ENCODE results near the gene TSSK6. TPM values are rescaled to one million over a fixed set of nuclear protein-coding genes. Genes with fewer than 3 reads are reported as not detected.

The TSSK6 gene
- total and polyA plus RNA-seq, 8 donors, result 0.93 to 31.7 (median 2.0) TPM; not detected in 1

GRCh38 chr19:19535311-19536191 is 20.2 kb upstream of the TSSK6 start:
- 77 to 96% (median 84%) methylated on average over 18 to 34 of the region's 34 CpGs for WGBS, 5 donors
- no peak for DNase-seq

GRCh38 chr19:19534556-19535265 is 19.4 kb upstream of the TSSK6 start:
- TF ChIP-seq POLR2AphosphoS5 (IDR thresholded peaks at IDR 0.05), result no peak
- TF ChIP-seq POLR2A (IDR thresholded peaks at IDR 0.05), result no peak
- TF ChIP-seq CTCF (IDR thresholded peaks at IDR 0.05), result no peak
- no peak for TF ChIP-seq EP300 (IDR thresholded peaks at IDR 0.05)
- H3K4me1 ChIP-seq, result peaks cover 10 to 33% (median 31%) of the 10 kb centered on the region in 4 donors
- DNase-seq, result no peak
- WGBS, 5 donors, result 53 to 69% (median 62%) methylated on average over 15 to 27 of the region's 27 CpGs
- H3K4me3 ChIP-seq, result no peak overlapping the region
- no peaks in the 10 kb centered on the region for H3K9me3 ChIP-seq
- intact Hi-C loops (cut with DNase I; ENCODE audit: low total_unique reads), result loop anchor here (5.0 to 10.0 kb wide), 2 partner anchors 108 to 420 kb away; partner anchors contain the start of gene GMIP
- no peak overlapping the region for H3K27ac ChIP-seq
- H3K27me3 ChIP-seq, result peaks cover 0 to 40% (median 28%) of the 10 kb centered on the region in 3 donors
- peaks cover 0 to 6% (median 4%) of the 10 kb centered on the region in 4 donors for H3K36me3 ChIP-seq

More at GRCh38 chr19:19535311-19536191, 20.2 kb upstream of the TSSK6 start:
- TF ChIP-seq POLR2A (IDR thresholded peaks at IDR 0.05) (no peak), CTCF (IDR thresholded peaks at IDR 0.05) (no peak), POLR2AphosphoS5 (IDR thresholded peaks at IDR 0.05) (no peak), EP300 (IDR thresholded peaks at IDR 0.05) (no peak)
- Histone ChIP-seq H3K9me3 (peaks cover 0 to 7% (median 0%) of the 10 kb centered on the region in 4 donors), H3K36me3 (peaks cover 0 to 6% (median 2%) of the 10 kb centered on the region in 4 donors), H3K4me1 (peaks cover 16 to 41% (median 38%) of the 10 kb centered on the region in 4 donors), H3K4me3 (no peak overlapping the region), H3K27ac (no peak overlapping the region), H3K27me3 (peaks cover 8 to 48% (median 37%) of the 10 kb centered on the region in 3 donors)
- intact Hi-C loops (cut with DNase I; ENCODE audit: low total_unique reads), result loop anchor here (5.0 to 10.0 kb wide), 2 partner anchors 107 to 419 kb away; partner anchors contain the start of gene GMIP

- no peak for TF ChIP-seq CTCF (IDR thresholded peaks at IDR 0.05)
- no peak for TF ChIP-seq EP300 (IDR thresholded peaks at IDR 0.05)
- no peak for TF ChIP-seq POLR2AphosphoS5 (IDR thresholded peaks at IDR 0.05)
- TF ChIP-seq POLR2A (IDR thresholded peaks at IDR 0.05), result no peak
- DNase-seq, result no peak
- Histone ChIP-seq H3K27me3 (peaks cover 0 to 31% (median 20%) of the 10 kb centered on the region in 3 donors), H3K9me3 (no peaks in the 10 kb centered on the region), H3K4me3 (no peak overlapping the region), H3K27ac (no peak overlapping the region), H3K4me1 (peaks cover 9 to 38% (median 30%) of the 10 kb centered on the region in 4 donors), H3K36me3 (peaks cover 0 to 14% (median 12%) of the 10 kb centered on the region in 4 donors)
- intact Hi-C loops (cut with DNase I; ENCODE audit: low total_unique reads), result loop anchor here (10.0 kb wide), 1 partner anchor 421 kb away; no protein-coding TSS in a partner anchor
- WGBS, 5 donors, result 87 to 92% (median 89%) methylated on average over 6 of the region's 6 CpGs
Measured at GRCh38 chr19:19533841-19534240, 18.5 kb upstream of the TSSK6 start.
